HepG2 (cell line): ENCODE results near the gene AGRN. TPM values are rescaled to one million over a fixed set of nuclear protein-coding genes. Genes with fewer than 3 reads are reported as not detected.
A peak's percentile ranks its signal among the peaks of the same experiment; 100 is the strongest.

ENCODE experiments used
- CERS6 ChIP-seq: sonication (generic); formaldehyde crosslinking; IDR thresholded peaks from 2 replicates; pipeline ENCODE4 v1.5.0; 2020; ENCODE audit warnings: missing genetic modification reagents
- FOXA1 ChIP-seq, 2 experiments: fragments of 450-650 bp in 1 of 2; sonication (generic) in 1 of 2; formaldehyde crosslinking in 1 of 2; IDR thresholded peaks; 2 replicates each; pipeline versions ENCODE4 v1.4.0 to v1.6.1; 2016 to 2020; ENCODE audit warnings: missing genetic modification reagents in 1 of 2
- HDAC2 ChIP-seq: sonication (generic); formaldehyde crosslinking; IDR thresholded peaks from 2 replicates; pipeline ENCODE4 v1.4.0; 2020; ENCODE audit warnings: missing genetic modification reagents
- IKZF1 ChIP-seq: fragments of 450-650 bp; IDR thresholded peaks from 2 replicates; pipeline ENCODE4 v1.7.1; 2016
- KDM5A ChIP-seq: fragments of 200-600 bp; sonication (generic); IDR thresholded peaks from 2 replicates; pipeline ENCODE4 v1.7.0; 2018; ENCODE audit warnings: antibody characterized with exemption, mild to moderate bottlenecking, low read length, borderline replicate concordance
- KLF12 ChIP-seq: sonication (generic); formaldehyde crosslinking; IDR thresholded peaks from 2 replicates; pipeline ENCODE4 v1.4.0; 2020; ENCODE audit warnings: missing genetic modification reagents, borderline replicate concordance
- NCOA5 ChIP-seq: sonication (generic); formaldehyde crosslinking; IDR thresholded peaks from 2 replicates; pipeline ENCODE4 v1.4.0; 2020; ENCODE audit warnings: missing genetic modification reagents
- POLR2AphosphoS5 ChIP-seq: IDR thresholded peaks from 2 replicates; pipeline ENCODE4 v1.6.1; 2012; ENCODE audit warnings: low read depth, low read length
- RORA ChIP-seq: sonication (generic); formaldehyde crosslinking; IDR thresholded peaks from 2 replicates; pipeline ENCODE4 v1.5.0; 2020; ENCODE audit warnings: mild to moderate bottlenecking, missing genetic modification reagents, moderate library complexity
- SALL1 ChIP-seq: sonication (generic); formaldehyde crosslinking; IDR thresholded peaks from 2 replicates; pipeline ENCODE4 v1.8.0; 2022; ENCODE audit warnings: mild to moderate bottlenecking, missing genetic modification reagents
- TAF1 ChIP-seq: sonication (generic); formaldehyde crosslinking; IDR thresholded peaks from 2 replicates; pipeline ENCODE4 v1.4.0; 2020; ENCODE audit warnings: missing genetic modification reagents
- ZBTB43 ChIP-seq: sonication (generic); formaldehyde crosslinking; conservative IDR thresholded peaks from 2 replicates; pipeline ENCODE4 v1.4.0; 2020; ENCODE audit warnings: missing genetic modification reagents
- ZGPAT ChIP-seq: IDR thresholded peaks from 2 replicates; pipeline ENCODE4 v1.6.1; 2016; ENCODE audit warnings: mild to moderate bottlenecking
- ZNF30 ChIP-seq: sonication (generic); formaldehyde crosslinking; IDR thresholded peaks from 2 replicates; pipeline ENCODE4 v1.5.0; 2020; ENCODE audit warnings: mild to moderate bottlenecking, missing genetic modification reagents
- ZNF317 ChIP-seq: sonication (generic); formaldehyde crosslinking; IDR thresholded peaks from 2 replicates; pipeline ENCODE4 v1.5.0; 2020; ENCODE audit warnings: mild to moderate bottlenecking, missing genetic modification reagents
- ZNF639 ChIP-seq: conservative IDR thresholded peaks from 2 replicates; pipeline ENCODE4 v1.6.1; 2018; ENCODE audit warnings: missing genetic modification reagents
- ZNF720 ChIP-seq: sonication (generic); formaldehyde crosslinking; IDR thresholded peaks from 2 replicates; pipeline ENCODE4 v1.4.0; 2020; ENCODE audit warnings: missing genetic modification reagents
- ZNF883 ChIP-seq: sonication (generic); formaldehyde crosslinking; IDR thresholded peaks from 2 replicates; pipeline ENCODE4 v1.5.1; 2020; ENCODE audit warnings: mild to moderate bottlenecking, missing genetic modification reagents; ENCODE audit errors: not compliant biosample characterization
- ZSCAN21 ChIP-seq: sonication (generic); formaldehyde crosslinking; IDR thresholded peaks from 2 replicates; pipeline ENCODE4 v1.8.0; 2022; ENCODE audit warnings: mild to moderate bottlenecking, missing genetic modification reagents, moderate library complexity, borderline replicate concordance
- polyA plus RNA-seq, 8 experiments: library from polyadenylated mRNA; depleted of rRNA in 3 of 8; stranded (reverse) in 7 of 8; unstranded in 1 of 8; fragments of >200 nt; fragmentation: Illumina TruSeq in 4 of 8; extraction: Trizol in 4 of 8; gene quantifications; 2 replicates each; pipeline versions ENCODE4 v1.2.1 to v1.2.3, GENCODE V29; 2011 to 2016; ENCODE audit warnings: low read depth in 4 of 8, missing spikeins in 1 of 8, mixed read lengths in 1 of 8; ENCODE audit not compliant: insufficient read depth in 1 of 8
- total RNA-seq, 5 experiments: library from RNA; depleted of rRNA; stranded (reverse); fragments of >200 nt; fragmentation: Illumina TruSeq; extraction: Trizol; gene quantifications; 2 replicates each; pipeline ENCODE4 v1.2.3, GENCODE V29; 2016; ENCODE audit warnings: low read depth in 1 of 5

The AGRN gene
- total and polyA plus RNA-seq, 2 of the 13 experiments (the other 11 are each of a cell fraction or from before 2014, with no cell fraction given), result 29.8 to 65.2 TPM

GRCh38 chr1:1006305-1007159 is 13.4 kb upstream of the AGRN start (continued):
- TF ChIP-seq ZBTB43 (CRISPR knock-in tag) (peak; percentile 77), CERS6 (CRISPR knock-in tag) (no peak), POLR2AphosphoS5 (peak; percentile 70), SALL1 (CRISPR knock-in tag) (peak; percentile 88), KDM5A (no peak), ZGPAT (CRISPR knock-in tag) (peak; percentile 87), RORA (no peak), ZNF317 (CRISPR knock-in tag) (no peak; the same call in 1 of the 2 replicates), ZNF639 (CRISPR knock-in tag) (peak; percentile 87), ZSCAN21 (CRISPR knock-in tag) (0 out of 2 replicates have a peak, but pooled peaks have one; percentile 35), ZNF30 (CRISPR knock-in tag) (no peak), KLF12 (0 out of 2 replicates have a peak, but pooled peaks have one; percentile 77), TAF1 (CRISPR knock-in tag) (peak; percentile 61), ZNF720 (CRISPR knock-in tag) (no peak), NCOA5 (CRISPR knock-in tag) (no peak), IKZF1 (no peak), FOXA1 (IDR thresholded peaks at IDR 0.05) (no peak), FOXA1 (CRISPR knock-in tag; IDR thresholded peaks at IDR 0.05) (peak; percentile 55; the same call in 1 of the 2 replicates), HDAC2 (CRISPR knock-in tag) (peak; percentile 93), ZNF883 (CRISPR knock-in tag) (no peak)
